Transverse colon (tissue), 4 donors: ENCODE data around the gene CDC14A. TPM values are rescaled to one million over a fixed set of nuclear protein-coding genes. Genes with fewer than 3 reads are reported as not detected.
A peak's percentile ranks its signal among the peaks of the same experiment; 100 is the strongest.

Experiments
- DNase-seq: peaks from one replicate; pipeline ENCODE4 v3.0.0-alpha.2; 2019
- H3K27ac ChIP-seq, 4 donors: fragments of 200-600 bp; sonication (generic); 2 replicates each; pipeline ENCODE4 v1.5.1; 2016 to 2018; ENCODE audit warnings: inconsistent platforms in 4 of 4
- H3K27me3 ChIP-seq: fragments of 200-600 bp; sonication (generic); 2 replicates; pipeline ENCODE4 v1.5.1; 2017; ENCODE audit warnings: inconsistent platforms
- H3K36me3 ChIP-seq, 4 donors: fragments of 200-600 bp; sonication (generic); 2 replicates each; pipeline ENCODE4 v1.5.1; 2017 to 2019; ENCODE audit warnings: inconsistent platforms in 4 of 4
- H3K4me1 ChIP-seq, 4 donors: fragments of 200-600 bp; sonication (generic); 2 replicates each; pipeline ENCODE4 v1.5.1; 2017 to 2020; ENCODE audit warnings: inconsistent platforms in 4 of 4
- H3K4me3 ChIP-seq, 4 donors: fragments of 200-600 bp; sonication (generic); 1 replicate in 1 of 4; 2 replicates in 3 of 4; pipeline versions ENCODE4 v1.5.1 to v1.6.1; 2017 to 2019; ENCODE audit warnings: inconsistent platforms in 4 of 4
- H3K9me3 ChIP-seq, 2 donors: fragments of 200-600 bp; sonication (generic); 2 replicates each; pipeline ENCODE4 v1.5.1; 2017 to 2019; ENCODE audit warnings: inconsistent platforms in 2 of 2
- EP300 ChIP-seq: sonication (generic); formaldehyde crosslinking; IDR thresholded peaks from one replicate; pipeline ENCODE4 v1.6.1; 2017; ENCODE audit warnings: antibody characterized with exemption, low read depth
- POLR2A ChIP-seq: fragments of 450-650 bp; IDR thresholded peaks from one replicate; pipeline ENCODE4 v1.6.1; 2016; ENCODE audit warnings: antibody characterized with exemption, mild to moderate bottlenecking, moderate library complexity
- POLR2AphosphoS5 ChIP-seq, 3 donors: sonication (generic); formaldehyde crosslinking; IDR thresholded peaks; one replicate each; pipeline ENCODE4 v1.6.1; 2016; ENCODE audit warnings: antibody characterized with exemption in 3 of 3
- WGBS, 2 donors: methylation state at CpG; one replicate each; pipeline ENCODE4 v1.1.5; 2018; ENCODE audit warnings: low coverage in 1 of 2; 5-methylcytosine and 5-hydroxymethylcytosine counted together
- in situ Hi-C, 4 donors: fragments of 200-750 bp; cut with MboI; loops; one replicate each; pipeline versions ENCODE4 v1.15.0 to v1.15.1; 2017; ENCODE audit warnings: low sequenced_read_pairs in 3 of 4, low pct_ligation_motif_present in 1 of 4, low pct_unique_long_range_greater_than_20kb in 1 of 4
- intact Hi-C: fragments of 100-400 bp; cut with DNase I; formaldehyde crosslinking; loops from one replicate; pipeline ENCODE4 v1.15.1; 2023; ENCODE audit warnings: low total_unique reads
- total RNA-seq, 4 donors: library from RNA; depleted of rRNA; stranded (reverse); fragments of >200 nt; gene quantifications; one replicate each; pipeline ENCODE4 v1.1.0, GENCODE V29; 2016
- TF ChIP-seq, protein P1 (sequence below), 5 experiments: fragments of 200-600 bp in 3 of 5; fragments of 450-650 bp in 2 of 5; sonication (generic) in 3 of 5; IDR thresholded peaks; 1 replicate in 2 of 5; 2 replicates in 3 of 5; pipeline ENCODE4 v1.5.1; 2016 to 2017; ENCODE audit warnings: antibody characterized with exemption in 5 of 5, inconsistent platforms in 3 of 5, mild to moderate bottlenecking in 2 of 5, moderate library complexity in 1 of 5

CDC14A gene
- total RNA-seq, 4 donors from 2014 or later = 8.0 to 68.6 (median 48.5) TPM

DNA sequence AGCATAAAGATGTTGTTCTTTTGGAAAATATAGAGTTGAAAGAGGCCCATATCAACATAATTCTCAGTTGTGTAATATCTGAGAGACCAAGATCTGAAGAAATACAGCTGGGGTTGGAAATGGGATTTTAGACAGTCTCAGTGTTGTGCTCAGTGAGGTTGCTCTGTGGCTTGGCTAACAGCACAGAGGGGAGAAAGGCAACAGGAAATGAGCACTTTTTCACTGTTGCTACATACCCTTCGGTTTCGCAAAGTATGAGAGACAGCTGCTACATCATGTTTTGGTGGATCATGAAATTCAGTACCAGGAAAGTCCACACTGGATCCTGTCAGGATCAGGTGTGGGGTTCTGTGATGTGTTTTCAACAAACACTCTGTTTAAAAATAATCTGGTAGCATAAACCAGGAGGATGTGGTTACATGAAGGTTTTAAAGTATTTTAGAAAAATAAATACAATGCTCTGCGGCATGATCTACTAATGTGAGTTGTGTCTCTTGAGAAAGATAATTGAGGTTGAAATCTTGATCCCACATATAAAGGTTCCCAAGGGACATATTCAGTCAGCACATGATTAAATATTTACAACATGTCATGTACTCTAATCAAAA lies 178.7 kb downstream of the CDC14A start:
- no peaks in the 10 kb centered on the region for H3K36me3 ChIP-seq
- peak; percentile 23 for DNase-seq
- no peaks in the 10 kb centered on the region for H3K9me3 ChIP-seq
- H3K4me1 ChIP-seq = peaks cover 0 to 7% (median 0%) of the 10 kb centered on the region in 4 donors
- TF ChIP-seq POLR2AphosphoS5 (IDR thresholded peaks at IDR 0.05) = peak; percentile 35 to 78 (median 60)
- TF ChIP-seq EP300 = no peak
- TF ChIP-seq POLR2A = no peak
- TF ChIP-seq, protein P1, sequence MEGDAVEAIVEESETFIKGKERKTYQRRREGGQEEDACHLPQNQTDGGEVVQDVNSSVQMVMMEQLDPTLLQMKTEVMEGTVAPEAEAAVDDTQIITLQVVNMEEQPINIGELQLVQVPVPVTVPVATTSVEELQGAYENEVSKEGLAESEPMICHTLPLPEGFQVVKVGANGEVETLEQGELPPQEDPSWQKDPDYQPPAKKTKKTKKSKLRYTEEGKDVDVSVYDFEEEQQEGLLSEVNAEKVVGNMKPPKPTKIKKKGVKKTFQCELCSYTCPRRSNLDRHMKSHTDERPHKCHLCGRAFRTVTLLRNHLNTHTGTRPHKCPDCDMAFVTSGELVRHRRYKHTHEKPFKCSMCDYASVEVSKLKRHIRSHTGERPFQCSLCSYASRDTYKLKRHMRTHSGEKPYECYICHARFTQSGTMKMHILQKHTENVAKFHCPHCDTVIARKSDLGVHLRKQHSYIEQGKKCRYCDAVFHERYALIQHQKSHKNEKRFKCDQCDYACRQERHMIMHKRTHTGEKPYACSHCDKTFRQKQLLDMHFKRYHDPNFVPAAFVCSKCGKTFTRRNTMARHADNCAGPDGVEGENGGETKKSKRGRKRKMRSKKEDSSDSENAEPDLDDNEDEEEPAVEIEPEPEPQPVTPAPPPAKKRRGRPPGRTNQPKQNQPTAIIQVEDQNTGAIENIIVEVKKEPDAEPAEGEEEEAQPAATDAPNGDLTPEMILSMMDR (IDR thresholded peaks at IDR 0.05) = no peak
- in situ Hi-C loops (no loop called here), intact Hi-C loops (no loop called here)
- 46 to 83% methylated on average over 2 to 3 of the region's 3 CpGs for WGBS, 2 donors
- peaks cover 10% of the 10 kb centered on the region for H3K27me3 ChIP-seq
- peak overlapping the region; percentile 21 to 70 (median 50) for H3K27ac ChIP-seq
- H3K4me3 ChIP-seq = no peak overlapping the region

DNA sequence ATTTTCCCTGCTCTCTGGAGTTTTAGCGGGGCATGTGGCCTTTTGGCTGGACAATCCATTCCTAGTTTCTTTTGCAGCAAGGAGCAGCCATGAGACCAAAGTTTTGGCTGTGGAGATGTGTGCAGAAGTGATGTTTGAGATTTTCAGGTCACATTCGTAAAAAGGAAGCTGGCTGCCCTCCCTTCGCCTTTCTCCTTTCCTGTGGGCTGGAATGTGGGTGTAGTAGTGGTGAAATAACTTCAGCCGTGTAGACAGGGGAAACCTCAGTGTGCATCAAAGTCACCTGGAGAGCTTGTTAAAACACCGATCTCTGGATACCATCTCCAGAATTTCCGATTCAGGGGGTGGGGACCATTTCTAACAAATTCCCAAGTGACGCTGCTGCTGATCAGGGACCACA lies 180.3 kb downstream of the CDC14A start:
- no peak for DNase-seq
- H3K27me3 ChIP-seq = peaks cover 25% of the 10 kb centered on the region
- H3K27ac ChIP-seq = no peak overlapping the region
- intact Hi-C loops = no loop called here
- H3K4me1 ChIP-seq = peaks cover 0 to 7% (median 0%) of the 10 kb centered on the region in 4 donors
- 83% methylated on average over 1 to 7 of the region's 7 CpGs for WGBS, 2 donors
- no peak overlapping the region for H3K4me3 ChIP-seq
- H3K9me3 ChIP-seq = no peaks in the 10 kb centered on the region
- in situ Hi-C loops = no loop called here
- TF ChIP-seq, protein P1 (IDR thresholded peaks at IDR 0.05) = no peak
- no peak for TF ChIP-seq EP300
- no peak for TF ChIP-seq POLR2AphosphoS5 (IDR thresholded peaks at IDR 0.05)
- TF ChIP-seq POLR2A = no peak
- H3K36me3 ChIP-seq = no peaks in the 10 kb centered on the region

DNA sequence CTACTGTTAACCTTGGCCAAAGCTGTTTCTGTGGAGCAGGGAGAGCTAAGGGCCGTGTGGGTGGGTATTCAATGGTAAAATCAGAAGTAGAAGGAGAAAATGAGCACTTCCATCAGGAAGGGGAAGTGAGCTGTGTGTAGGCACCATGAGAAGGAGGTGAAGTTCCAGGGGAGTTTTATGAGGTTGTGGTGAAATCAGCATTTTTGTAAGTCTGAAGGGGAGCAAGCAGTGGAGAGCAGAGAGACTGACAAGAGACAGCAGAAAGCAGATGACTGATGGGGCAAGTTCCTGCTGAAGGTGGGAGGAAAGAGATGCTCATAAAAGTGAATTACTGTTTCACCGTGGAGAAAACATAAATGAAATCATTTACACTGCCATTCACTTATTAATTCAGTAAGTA lies 183.0 kb downstream of the CDC14A start:
- DNase-seq = no peak
- in situ Hi-C loops (no loop called here), intact Hi-C loops (no loop called here)
- Histone ChIP-seq H3K4me3 (no peak overlapping the region), H3K4me1 (peaks cover 4 to 21% (median 13%) of the 10 kb centered on the region in 4 donors), H3K27me3 (peaks cover 49% of the 10 kb centered on the region), H3K36me3 (no peaks in the 10 kb centered on the region), H3K9me3 (no peaks in the 10 kb centered on the region), H3K27ac (no peak overlapping the region)
- WGBS, 2 donors = 30 to 35% methylated on average over 2 of the region's 2 CpGs
- TF ChIP-seq EP300 (no peak), POLR2A (no peak), POLR2AphosphoS5 (IDR thresholded peaks at IDR 0.05) (no peak)
- TF ChIP-seq, protein P1 (IDR thresholded peaks at IDR 0.05) = no peak

DNA sequence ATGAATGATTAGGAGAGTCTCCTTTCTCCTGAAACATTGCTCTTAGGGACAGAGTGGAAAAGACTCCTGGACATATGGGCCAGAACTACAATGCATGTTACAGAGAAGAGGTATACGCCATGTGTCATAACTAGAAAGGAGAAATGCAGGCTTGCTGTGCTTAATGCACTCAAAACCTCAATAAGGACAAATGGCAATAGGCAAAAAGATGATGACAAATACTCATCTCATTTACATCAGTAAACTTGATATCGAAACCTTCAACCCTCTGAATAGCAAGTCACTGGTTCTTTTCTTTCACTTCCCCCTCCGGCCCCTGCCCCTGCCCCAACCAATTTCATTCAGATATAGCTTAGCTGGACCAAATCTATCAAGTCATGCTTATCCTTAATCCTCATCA lies 183.7 kb downstream of the CDC14A start:
- no peaks in the 10 kb centered on the region for H3K9me3 ChIP-seq
- no peak overlapping the region for H3K4me3 ChIP-seq
- no peaks in the 10 kb centered on the region for H3K36me3 ChIP-seq
- intact Hi-C loops (no loop called here), in situ Hi-C loops (no loop called here)
- H3K4me1 ChIP-seq = peaks cover 4 to 18% (median 13%) of the 10 kb centered on the region in 4 donors
- H3K27ac ChIP-seq = no peak overlapping the region
- no peak for DNase-seq
- no peak for TF ChIP-seq EP300
- TF ChIP-seq, protein P1 (IDR thresholded peaks at IDR 0.05) = no peak
- TF ChIP-seq POLR2A = no peak
- TF ChIP-seq POLR2AphosphoS5 (IDR thresholded peaks at IDR 0.05) = no peak
- WGBS, 2 donors = 73 to 85% methylated on average over 2 to 3 of the region's 3 CpGs
- peaks cover 57% of the 10 kb centered on the region for H3K27me3 ChIP-seq
